Measurements from ENCODE around the gene NAV2.
"Not testable (repeated sequence)": the region's sequence is repeated elsewhere in the genome, so short reads cannot be mapped to it uniquely, and the experiment has no call there.

Gene NAV2

DNA sequence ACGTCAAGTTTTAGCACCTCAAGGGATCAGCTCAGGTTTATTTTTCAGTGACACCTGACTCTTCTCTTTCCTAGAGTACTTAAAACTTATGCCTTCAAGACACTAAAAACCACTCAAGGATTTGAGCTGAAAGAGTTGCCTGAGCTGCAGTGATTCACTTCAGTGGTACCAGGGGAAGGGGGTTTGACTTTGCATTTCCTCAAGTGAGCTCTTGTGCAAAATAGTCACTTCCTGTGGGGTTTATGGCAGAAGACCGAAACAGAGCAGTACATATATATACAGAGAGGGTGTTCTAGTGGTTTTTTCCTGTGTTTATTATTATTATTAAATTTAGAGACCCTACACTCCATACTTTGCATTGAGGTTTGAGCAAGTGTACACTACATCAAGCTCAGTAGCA is 386.9 kb downstream of the NAV2 start:
- no peak for FAIRE-seq

DNA sequence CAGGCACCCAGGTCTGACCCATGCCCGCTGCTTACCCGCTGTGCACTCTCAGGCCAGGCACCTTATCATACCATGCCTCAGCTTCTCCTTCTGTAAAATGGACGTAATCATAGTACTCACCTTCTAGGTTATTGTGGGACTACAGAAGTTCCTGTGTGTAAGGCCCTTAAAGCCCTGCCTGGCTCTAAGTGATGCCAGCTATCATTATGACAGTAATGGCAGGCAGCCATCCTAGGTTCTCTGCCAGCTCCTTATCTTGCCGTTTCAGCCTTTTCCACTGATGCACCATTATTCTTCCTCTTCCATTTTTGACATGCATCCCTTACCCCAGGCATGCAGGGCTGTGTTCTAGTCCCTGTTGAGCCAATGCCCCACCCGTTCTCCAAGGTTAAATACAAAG is 389.8 kb downstream of the NAV2 start:
- no peak for FAIRE-seq

- FAIRE-seq = no peak
Observed at GRCh38 chr11:20103281-20103680, 390.6 kb downstream of the NAV2 start.

GRCh38 chr11:20105427-20105826 is 392.8 kb downstream of the NAV2 start:
- no peak for FAIRE-seq

- no peak for FAIRE-seq
Observed at GRCh38 chr11:20109731-20110445, 397.3 kb downstream of the NAV2 start.

DNA sequence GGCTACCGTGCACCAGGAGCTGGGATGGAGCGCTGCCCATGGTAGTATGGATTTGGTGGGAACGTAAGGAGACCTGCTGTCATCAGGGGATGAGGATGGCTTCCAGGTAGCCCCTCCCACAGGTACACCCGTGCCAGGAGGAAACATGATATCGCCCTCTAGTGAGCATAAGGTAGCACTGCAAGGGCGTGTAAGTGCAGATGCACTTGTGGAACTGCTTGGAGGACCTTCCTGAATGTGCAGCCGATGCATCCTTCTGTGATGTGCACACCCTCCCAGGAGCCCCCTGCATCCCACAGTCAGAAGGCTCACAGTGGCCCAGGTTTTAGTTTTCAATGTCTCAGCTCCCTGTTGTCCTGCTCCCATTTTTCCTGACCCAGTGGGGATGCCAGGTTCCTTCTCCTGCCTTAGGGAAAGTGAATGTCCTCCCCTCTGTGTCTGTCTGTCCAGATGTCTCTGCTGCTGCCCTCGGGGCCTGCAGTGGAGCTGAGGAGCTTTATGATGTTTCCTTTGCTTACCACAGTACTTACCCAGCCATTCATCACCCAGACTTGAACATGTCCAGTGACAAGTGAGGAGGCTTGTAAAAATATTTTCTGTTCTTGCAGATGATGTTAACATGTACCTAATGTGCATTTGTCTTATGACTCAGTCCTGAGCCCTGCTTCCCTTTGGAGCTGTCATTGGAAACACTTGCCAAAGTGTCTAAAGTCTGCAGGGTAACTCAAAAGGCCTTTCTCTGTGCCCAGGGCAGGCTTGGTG is 398.5 kb downstream of the NAV2 start:
- FAIRE-seq = no peak

- FAIRE-seq = no peak
Observed at GRCh38 chr11:20111871-20112270, 399.2 kb downstream of the NAV2 start.

GRCh38 chr11:20112291-20113148 is 399.9 kb downstream of the NAV2 start:
- no peak for FAIRE-seq

DNA sequence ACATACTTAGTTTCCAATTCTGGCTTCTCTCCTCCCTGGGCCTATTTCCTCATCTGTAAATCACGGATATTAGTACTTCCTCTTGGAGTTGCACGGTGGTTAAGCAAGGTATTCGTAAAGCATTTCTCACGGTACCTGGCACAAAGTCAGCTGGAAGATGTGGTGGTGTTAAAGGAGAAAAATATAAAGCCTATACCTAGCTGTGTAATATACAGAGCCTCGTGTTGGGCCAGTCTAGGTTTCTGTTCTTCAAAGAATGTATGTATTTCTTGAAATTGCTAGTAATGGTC is 400.5 kb downstream of the NAV2 start:
- FAIRE-seq = no peak

DNA sequence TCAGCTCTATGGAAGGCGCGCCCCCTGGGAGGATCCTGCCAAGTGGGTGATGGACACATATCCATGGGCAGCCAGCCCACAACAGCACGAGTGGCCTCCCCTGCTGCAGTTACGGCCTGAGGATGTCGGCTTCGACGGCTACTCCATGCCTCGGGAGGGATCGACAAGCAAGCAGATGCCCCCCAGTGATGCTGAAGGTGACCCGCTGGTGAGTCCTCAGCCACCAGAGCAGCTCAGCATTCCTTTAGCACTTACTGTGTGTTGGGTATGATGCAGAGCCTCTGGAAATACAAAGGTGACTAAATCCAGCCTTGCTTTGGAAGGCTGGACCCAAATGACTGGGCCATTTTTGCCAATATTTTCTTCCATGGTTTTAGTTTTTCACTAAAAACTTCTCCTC is 402.0 kb downstream of the NAV2 start:
- FAIRE-seq = no peak

DNA sequence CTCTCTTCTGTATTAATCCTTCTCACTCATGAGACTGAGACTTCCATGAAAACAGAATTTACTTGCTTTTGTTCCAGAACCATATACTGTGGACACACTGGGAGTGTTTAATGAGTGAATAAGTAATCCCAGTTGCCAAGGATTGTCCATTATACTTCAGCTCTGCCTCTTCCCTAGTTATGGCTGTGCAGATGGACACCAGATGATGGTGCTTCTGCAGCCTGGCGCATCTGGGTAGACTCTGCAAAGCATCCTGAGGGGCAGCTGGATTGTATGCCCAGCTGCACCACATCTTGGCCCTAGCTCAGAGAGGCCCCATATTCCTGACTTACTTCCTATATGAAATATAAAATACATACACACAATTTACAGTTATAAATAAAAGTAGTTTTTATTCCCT is 404.2 kb downstream of the NAV2 start:
- no peak for FAIRE-seq

- no peak for FAIRE-seq
Observed at GRCh38 chr11:20117291-20117690, 404.7 kb downstream of the NAV2 start.

- no peak for FAIRE-seq
Observed at GRCh38 chr11:20118209-20118608, 405.6 kb downstream of the NAV2 start.

DNA sequence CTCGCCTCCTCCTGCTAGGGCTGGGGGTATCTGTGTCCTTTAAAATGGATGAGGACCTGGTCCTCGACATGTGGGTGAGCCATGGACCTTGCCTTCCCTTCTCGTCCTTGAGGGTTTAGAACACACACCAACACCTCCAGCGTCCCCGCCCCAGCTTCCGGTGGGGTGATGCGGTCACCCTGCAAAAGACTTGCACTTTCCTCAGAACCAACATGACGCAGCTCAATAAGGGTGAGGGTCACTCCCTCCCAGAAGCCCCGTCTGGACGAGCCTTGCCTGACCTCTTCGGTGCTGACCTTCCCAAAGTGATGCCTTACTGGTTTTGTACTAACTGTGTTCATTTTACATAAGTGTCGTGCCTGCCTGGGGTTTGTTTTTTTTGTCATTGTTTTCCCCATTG is 406.7 kb downstream of the NAV2 start:
- no peak for FAIRE-seq

- FAIRE-seq = no peak
Observed at GRCh38 chr11:20120134-20120925, 407.7 kb downstream of the NAV2 start.

- no peak for FAIRE-seq
Observed at GRCh38 chr11:20122131-20122530, 409.5 kb downstream of the NAV2 start.

GRCh38 chr11:20125927-20126326 is 413.3 kb downstream of the NAV2 start:
- FAIRE-seq = no peak

DNA sequence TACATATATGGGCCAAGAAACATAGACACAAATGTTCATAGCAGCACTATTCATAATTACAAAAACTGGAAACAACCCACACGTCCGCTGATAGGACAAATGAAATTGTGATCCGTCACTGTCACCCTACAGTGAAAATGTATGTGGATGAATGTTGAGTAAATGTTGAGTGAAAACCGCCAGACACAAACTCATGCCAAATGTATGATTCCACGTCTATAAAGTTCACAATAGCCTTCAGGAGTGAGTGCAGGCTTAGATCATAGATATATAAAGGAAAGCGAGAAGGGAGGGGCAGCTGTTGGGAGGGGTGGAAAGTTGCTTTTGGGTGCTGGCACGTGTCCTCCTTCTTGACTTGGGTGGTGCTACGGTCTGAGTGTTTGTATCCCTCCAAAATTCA is 414.1 kb downstream of the NAV2 start:
- FAIRE-seq = no peak

DNA sequence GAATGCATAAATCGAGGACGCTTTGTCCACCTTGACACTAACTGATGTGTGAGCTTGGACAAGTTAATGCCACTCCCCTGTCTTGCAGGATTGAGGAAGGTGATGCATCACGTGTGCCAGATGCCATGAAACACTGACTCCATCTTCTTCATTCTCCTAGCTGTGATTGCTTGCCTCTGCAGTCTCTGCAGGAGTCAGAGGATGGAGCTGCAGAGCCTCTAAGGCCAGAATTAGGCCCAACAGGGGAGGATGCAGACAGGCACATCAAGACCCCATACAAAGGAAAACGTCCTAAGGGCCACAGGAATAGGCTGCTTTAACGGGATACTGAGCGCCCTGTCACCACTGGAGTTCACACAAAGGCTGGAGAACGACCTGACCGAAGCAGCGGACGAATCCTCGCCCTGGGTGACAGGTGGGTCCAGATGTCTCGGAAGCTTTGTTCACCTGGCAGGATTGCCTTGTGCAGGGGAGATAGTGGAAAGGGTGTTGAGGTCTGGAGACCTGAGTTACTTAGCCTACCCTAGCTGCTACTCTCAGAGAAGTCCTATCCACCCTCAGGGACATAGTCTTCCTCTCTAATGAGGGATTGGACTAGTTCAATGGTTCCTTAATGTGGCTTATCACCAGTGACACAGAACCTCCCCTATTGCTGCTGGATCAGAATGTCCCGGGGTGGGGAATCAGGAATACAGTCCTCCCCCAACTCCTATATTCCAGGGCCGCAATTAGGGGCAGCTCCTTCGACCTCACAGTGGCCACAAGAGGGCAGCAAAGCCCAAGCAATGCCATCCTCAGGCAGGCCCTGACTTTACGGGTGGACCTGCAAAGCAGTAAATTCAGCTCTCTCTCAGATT is 415.3 kb downstream of the NAV2 start:
- FAIRE-seq = no peak

DNA sequence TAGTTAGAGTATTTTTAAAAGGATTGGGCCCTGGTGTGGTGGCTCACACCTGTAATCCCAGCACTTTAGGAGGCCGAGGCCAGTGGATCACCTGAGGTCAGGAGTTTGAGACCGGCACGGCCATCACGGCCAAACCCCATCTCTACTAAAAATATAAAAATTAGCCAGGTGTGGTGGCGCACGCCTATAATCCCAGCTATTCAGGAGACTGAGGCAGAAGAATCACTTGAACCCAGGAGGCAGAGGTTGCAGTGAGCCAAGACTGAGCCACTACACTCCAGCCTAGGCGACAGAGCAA is 415.8 kb downstream of the NAV2 start:
- FAIRE-seq = not testable (repeated sequence)

DNA sequence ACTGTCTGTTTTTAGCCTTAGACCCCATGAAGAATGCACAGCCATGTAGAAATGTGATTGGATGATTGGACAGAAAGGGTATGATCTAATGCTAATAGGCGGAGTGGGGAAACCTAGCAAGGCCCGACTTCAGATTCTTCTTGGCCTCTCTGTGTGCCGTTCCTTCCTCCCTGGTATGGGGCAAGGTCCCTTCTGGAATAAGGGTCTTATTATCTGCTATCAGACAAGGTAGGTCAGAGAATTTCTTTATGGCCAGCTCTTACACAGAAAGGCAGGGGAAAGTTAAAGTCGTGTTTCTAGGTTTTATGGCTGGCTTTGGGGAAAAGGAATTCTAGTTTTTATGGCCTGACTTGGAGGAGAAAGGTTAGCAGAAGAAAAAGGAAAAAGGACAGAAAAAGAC is 417.0 kb downstream of the NAV2 start:
- FAIRE-seq = no peak
